Liver (tissue), 9 donors: Measurements from ENCODE around the gene CPLANE1. TPM values are rescaled to one million over a fixed set of nuclear protein-coding genes. Genes with fewer than 3 reads are reported as not detected.

Experiments used
- DNase-seq: peaks from one replicate; pipeline ENCODE4 v3.0.0-alpha.2; 2017; ENCODE audit warnings: low spot score
- H3K27ac ChIP-seq, 2 donors: one replicate each; pipeline ENCODE4 v1.7.0; 2013; ENCODE audit warnings: inconsistent platforms in 2 of 2, low read length in 2 of 2, control low read depth in 1 of 2, low read depth in 1 of 2, mild to moderate bottlenecking in 1 of 2
- H3K27me3 ChIP-seq, 4 donors: one replicate each; pipeline versions ENCODE4 v1.6.1 to v1.7.0; 2013; ENCODE audit warnings: low read length in 3 of 4, inconsistent platforms in 1 of 4, mild to moderate bottlenecking in 1 of 4, moderate library complexity in 1 of 4; ENCODE audit not compliant: control insufficient read depth in 4 of 4, insufficient read depth in 4 of 4
- H3K36me3 ChIP-seq, 4 donors: one replicate each; pipeline versions ENCODE4 v1.6.1 to v1.7.0; 2013; ENCODE audit warnings: low read length in 3 of 4, mild to moderate bottlenecking in 3 of 4, low read depth in 1 of 4, moderate library complexity in 1 of 4; ENCODE audit not compliant: control insufficient read depth in 4 of 4, insufficient read depth in 3 of 4
- H3K4me1 ChIP-seq, 4 donors: one replicate each; pipeline versions ENCODE4 v1.6.1 to v1.7.0; 2013; ENCODE audit warnings: low read length in 3 of 4, mild to moderate bottlenecking in 3 of 4, moderate library complexity in 1 of 4; ENCODE audit not compliant: control insufficient read depth in 4 of 4, insufficient read depth in 4 of 4
- H3K4me3 ChIP-seq, 3 donors: one replicate each; pipeline versions ENCODE4 v1.6.1 to v1.7.0; 2013; ENCODE audit warnings: low read length in 3 of 3, control low read depth in 1 of 3, low read depth in 1 of 3, mild to moderate bottlenecking in 1 of 3
- H3K9ac ChIP-seq, 2 donors: one replicate each; pipeline ENCODE4 v1.7.0; 2013; ENCODE audit warnings: low read length in 2 of 2, mild to moderate bottlenecking in 2 of 2, moderate library complexity in 2 of 2, control low read depth in 1 of 2, low read depth in 1 of 2
- H3K9me3 ChIP-seq, 4 donors: one replicate each; pipeline versions ENCODE4 v1.6.1 to v1.7.0; 2013; ENCODE audit warnings: low read length in 3 of 4; ENCODE audit not compliant: control insufficient read depth in 4 of 4
- EGR1 ChIP-seq, 2 donors: IDR thresholded peaks; 2 replicates each; pipeline ENCODE4 v1.6.1; 2016 to 2018; ENCODE audit warnings: antibody characterized with exemption in 2 of 2, low read depth in 2 of 2
- FOXA1 ChIP-seq: IDR thresholded peaks from 2 replicates; pipeline ENCODE4 v1.6.1; 2016; ENCODE audit warnings: antibody characterized with exemption
- GABPA ChIP-seq, 2 donors: IDR thresholded peaks in 1 of 2; conservative IDR thresholded peaks in 1 of 2; 2 replicates each; pipeline ENCODE4 v1.6.1; 2016; ENCODE audit warnings: antibody characterized with exemption in 2 of 2, mild to moderate bottlenecking in 1 of 2, moderate library complexity in 1 of 2
- HNF4G ChIP-seq: IDR thresholded peaks from 2 replicates; pipeline ENCODE4 v1.6.1; 2016; ENCODE audit warnings: antibody characterized with exemption
- JUND ChIP-seq, 2 donors: IDR thresholded peaks; 2 replicates each; pipeline ENCODE4 v1.6.1; 2016; ENCODE audit warnings: antibody characterized with exemption in 2 of 2
- RAD21 ChIP-seq, 2 donors: IDR thresholded peaks; 2 replicates each; pipeline ENCODE4 v1.6.1; 2016; ENCODE audit warnings: antibody characterized with exemption in 2 of 2, mild to moderate bottlenecking in 2 of 2
- RXRA ChIP-seq, 2 donors: IDR thresholded peaks; 2 replicates each; pipeline ENCODE4 v1.6.1; 2017 to 2018; ENCODE audit warnings: antibody characterized with exemption in 2 of 2, mild to moderate bottlenecking in 1 of 2
- TAF1 ChIP-seq: conservative IDR thresholded peaks from 2 replicates; pipeline ENCODE4 v1.6.1; 2016; ENCODE audit warnings: antibody characterized with exemption, mild to moderate bottlenecking
- YY1 ChIP-seq: IDR thresholded peaks from 2 replicates; pipeline ENCODE4 v1.6.1; 2016; ENCODE audit warnings: antibody characterized with exemption, mild to moderate bottlenecking
- WGBS: extraction: QIAGEN DNeasy Blood & Tissue Kit; methylation state at CpG from one replicate; pipeline ENCODE4 v1.1.7; 2013; 5-methylcytosine and 5-hydroxymethylcytosine counted together
- polyA plus RNA-seq, 2 donors: library from polyadenylated mRNA; stranded (reverse) in 1 of 2; unstranded in 1 of 2; fragments of 200-250 nt in 1 of 2; fragments of >200 nt in 1 of 2; fragmentation: Nextera tagmentation in 1 of 2; extraction: Ambion mirVana in 1 of 2; gene quantifications; one replicate each; pipeline versions ENCODE4 v1.2.1 to v1.2.3, GENCODE V29; 2013 to 2015
- total RNA-seq, 2 donors: library from RNA; depleted of rRNA; stranded (reverse); fragments of >200 nt; gene quantifications; one replicate each; pipeline ENCODE4 v1.2.3, GENCODE V29; 2014
- TF ChIP-seq, protein P1 (sequence below): IDR thresholded peaks from 2 replicates; pipeline ENCODE4 v1.6.1; 2016; ENCODE audit warnings: antibody characterized with exemption, mild to moderate bottlenecking
- TF ChIP-seq, protein P2 (sequence below): IDR thresholded peaks from 2 replicates; pipeline ENCODE4 v1.6.1; 2016; ENCODE audit warnings: antibody characterized with exemption
- TF ChIP-seq, protein P3 (sequence below): fragments of 150-350 bp; IDR thresholded peaks from 2 replicates; pipeline ENCODE4 v1.5.1; 2017; ENCODE audit warnings: improper control_type of control experiment, low read depth, low read length; ENCODE audit not compliant: missing input control
- TF ChIP-seq, protein P4 (sequence below): IDR thresholded peaks from 2 replicates; pipeline ENCODE4 v1.6.1; 2016; ENCODE audit warnings: antibody characterized with exemption
- donor health status: healthy.
- donor health status: healthy.
- donor health status: healthy.
- donor health status: healthy.
- donor health status: healthy.

CPLANE1 gene
- total and polyA plus RNA-seq, 4 donors, result 0.75 to 11.6 (median 3.8) TPM

DNA sequence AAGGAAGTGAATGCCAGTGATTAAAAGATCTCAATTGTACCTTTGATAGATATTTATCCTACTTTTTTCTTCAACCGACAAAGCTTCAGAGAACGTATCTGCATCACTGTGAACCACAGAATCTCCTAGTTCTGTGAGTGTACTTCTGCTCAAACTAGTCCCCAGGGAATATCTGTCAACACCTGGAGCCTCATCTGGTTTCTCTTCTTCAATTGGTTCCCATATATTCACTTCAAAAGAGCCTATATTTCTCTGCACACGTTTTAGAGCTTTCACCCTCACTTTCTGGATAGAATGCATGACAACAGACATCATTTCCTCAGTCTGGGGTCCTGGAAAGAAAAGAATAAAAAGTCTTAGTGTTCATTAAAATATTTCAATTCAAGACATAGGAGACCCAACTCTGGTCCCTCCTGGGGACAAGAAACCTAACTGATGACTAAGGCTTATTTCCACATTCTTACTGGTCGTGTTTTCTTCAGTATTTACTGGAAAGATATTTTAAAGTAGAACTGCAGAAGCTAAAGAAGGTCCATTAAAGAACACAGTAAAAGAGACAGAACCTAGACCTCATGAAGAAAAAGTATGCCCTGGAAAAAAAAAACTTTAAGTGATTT, 64.3 kb downstream of the CPLANE1 start:
- WGBS, result 88% methylated on average over 4 of the region's 4 CpGs
- TF ChIP-seq, protein P1, sequence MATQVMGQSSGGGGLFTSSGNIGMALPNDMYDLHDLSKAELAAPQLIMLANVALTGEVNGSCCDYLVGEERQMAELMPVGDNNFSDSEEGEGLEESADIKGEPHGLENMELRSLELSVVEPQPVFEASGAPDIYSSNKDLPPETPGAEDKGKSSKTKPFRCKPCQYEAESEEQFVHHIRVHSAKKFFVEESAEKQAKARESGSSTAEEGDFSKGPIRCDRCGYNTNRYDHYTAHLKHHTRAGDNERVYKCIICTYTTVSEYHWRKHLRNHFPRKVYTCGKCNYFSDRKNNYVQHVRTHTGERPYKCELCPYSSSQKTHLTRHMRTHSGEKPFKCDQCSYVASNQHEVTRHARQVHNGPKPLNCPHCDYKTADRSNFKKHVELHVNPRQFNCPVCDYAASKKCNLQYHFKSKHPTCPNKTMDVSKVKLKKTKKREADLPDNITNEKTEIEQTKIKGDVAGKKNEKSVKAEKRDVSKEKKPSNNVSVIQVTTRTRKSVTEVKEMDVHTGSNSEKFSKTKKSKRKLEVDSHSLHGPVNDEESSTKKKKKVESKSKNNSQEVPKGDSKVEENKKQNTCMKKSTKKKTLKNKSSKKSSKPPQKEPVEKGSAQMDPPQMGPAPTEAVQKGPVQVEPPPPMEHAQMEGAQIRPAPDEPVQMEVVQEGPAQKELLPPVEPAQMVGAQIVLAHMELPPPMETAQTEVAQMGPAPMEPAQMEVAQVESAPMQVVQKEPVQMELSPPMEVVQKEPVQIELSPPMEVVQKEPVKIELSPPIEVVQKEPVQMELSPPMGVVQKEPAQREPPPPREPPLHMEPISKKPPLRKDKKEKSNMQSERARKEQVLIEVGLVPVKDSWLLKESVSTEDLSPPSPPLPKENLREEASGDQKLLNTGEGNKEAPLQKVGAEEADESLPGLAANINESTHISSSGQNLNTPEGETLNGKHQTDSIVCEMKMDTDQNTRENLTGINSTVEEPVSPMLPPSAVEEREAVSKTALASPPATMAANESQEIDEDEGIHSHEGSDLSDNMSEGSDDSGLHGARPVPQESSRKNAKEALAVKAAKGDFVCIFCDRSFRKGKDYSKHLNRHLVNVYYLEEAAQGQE, result no peak
- no peak for TF ChIP-seq EGR1 (IDR thresholded peaks at IDR 0.05; ENCODE audit: low read depth in 2 of 2)
- TF ChIP-seq JUND (IDR thresholded peaks at IDR 0.05), result no peak
- no peak for DNase-seq
- Histone ChIP-seq H3K27ac (no peak overlapping the region), H3K4me3 (no peak overlapping the region), H3K9ac (no peak overlapping the region), H3K27me3 (no peaks in the 10 kb centered on the region), H3K36me3 (peaks cover 2 to 17% (median 10%) of the 10 kb centered on the region in 4 donors), H3K4me1 (no peaks in the 10 kb centered on the region), H3K9me3 (no peaks in the 10 kb centered on the region)

DNA sequence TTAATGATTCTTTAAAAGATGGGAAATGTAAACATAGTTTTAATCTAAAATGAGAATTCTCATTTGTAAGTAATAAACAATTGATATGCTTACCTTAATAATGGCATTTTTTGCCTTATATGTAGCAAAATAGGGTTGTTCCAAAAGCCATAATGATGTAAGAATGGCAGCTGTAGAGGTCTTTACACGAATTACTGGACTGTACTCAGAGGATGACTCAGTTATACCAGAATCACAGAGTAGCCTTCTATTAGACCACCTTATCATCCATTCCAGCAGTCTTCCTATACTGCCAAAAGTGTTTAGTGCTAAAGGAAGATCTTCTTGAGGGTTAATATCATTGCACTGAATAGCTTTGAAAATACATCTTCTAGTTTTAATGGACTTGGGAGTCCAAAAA, 66.5 kb downstream of the CPLANE1 start:
- Histone ChIP-seq H3K36me3 (peaks cover 2 to 18% (median 10%) of the 10 kb centered on the region in 4 donors), H3K4me1 (no peaks in the 10 kb centered on the region), H3K9me3 (no peaks in the 10 kb centered on the region), H3K27me3 (no peaks in the 10 kb centered on the region), H3K27ac (no peak overlapping the region), H3K4me3 (no peak overlapping the region), H3K9ac (no peak overlapping the region)
- WGBS, result 79% methylated on average over 1 of the region's 1 CpG
- TF ChIP-seq RAD21 (IDR thresholded peaks at IDR 0.05) (no peak), YY1 (no peak)
- DNase-seq, result no peak

DNA sequence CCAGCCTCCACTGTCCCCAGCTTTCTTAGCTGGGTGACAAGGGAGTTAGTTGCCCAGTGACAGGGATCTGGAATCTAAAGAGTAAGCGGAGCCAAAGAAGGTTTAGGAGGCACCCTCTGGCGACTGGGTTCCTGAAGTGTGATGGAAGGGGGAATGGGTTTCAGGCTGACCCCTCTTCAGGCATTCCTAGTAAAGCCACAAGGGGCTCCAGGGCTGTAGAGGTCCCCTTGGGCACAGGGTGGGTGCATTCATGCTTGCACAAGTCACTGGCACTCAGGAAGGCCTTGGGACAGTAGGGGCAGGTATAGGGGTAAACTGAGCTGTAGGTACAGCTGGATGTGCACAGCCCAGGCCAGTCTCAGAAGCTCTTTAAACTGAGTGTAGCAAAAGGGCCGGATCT, 74.2 kb downstream of the CPLANE1 start:
- H3K27me3 ChIP-seq, result no peaks in the 10 kb centered on the region
- no peak for DNase-seq
- peaks cover 4 to 10% (median 7%) of the 10 kb centered on the region in 4 donors for H3K36me3 ChIP-seq
- H3K9me3 ChIP-seq, result no peaks in the 10 kb centered on the region
- no peak for TF ChIP-seq TAF1
- TF ChIP-seq, protein P1, result no peak
- no peak for TF ChIP-seq YY1
- TF ChIP-seq, protein P2, sequence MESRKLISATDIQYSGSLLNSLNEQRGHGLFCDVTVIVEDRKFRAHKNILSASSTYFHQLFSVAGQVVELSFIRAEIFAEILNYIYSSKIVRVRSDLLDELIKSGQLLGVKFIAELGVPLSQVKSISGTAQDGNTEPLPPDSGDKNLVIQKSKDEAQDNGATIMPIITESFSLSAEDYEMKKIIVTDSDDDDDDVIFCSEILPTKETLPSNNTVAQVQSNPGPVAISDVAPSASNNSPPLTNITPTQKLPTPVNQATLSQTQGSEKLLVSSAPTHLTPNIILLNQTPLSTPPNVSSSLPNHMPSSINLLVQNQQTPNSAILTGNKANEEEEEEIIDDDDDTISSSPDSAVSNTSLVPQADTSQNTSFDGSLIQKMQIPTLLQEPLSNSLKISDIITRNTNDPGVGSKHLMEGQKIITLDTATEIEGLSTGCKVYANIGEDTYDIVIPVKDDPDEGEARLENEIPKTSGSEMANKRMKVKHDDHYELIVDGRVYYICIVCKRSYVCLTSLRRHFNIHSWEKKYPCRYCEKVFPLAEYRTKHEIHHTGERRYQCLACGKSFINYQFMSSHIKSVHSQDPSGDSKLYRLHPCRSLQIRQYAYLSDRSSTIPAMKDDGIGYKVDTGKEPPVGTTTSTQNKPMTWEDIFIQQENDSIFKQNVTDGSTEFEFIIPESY, result no peak
- no peak for TF ChIP-seq HNF4G
- no peak for TF ChIP-seq GABPA (IDR thresholded peaks at IDR 0.05 in 1 of 2, conservative IDR thresholded peaks at IDR 0.05 in 1 of 2)
- TF ChIP-seq, protein P3, sequence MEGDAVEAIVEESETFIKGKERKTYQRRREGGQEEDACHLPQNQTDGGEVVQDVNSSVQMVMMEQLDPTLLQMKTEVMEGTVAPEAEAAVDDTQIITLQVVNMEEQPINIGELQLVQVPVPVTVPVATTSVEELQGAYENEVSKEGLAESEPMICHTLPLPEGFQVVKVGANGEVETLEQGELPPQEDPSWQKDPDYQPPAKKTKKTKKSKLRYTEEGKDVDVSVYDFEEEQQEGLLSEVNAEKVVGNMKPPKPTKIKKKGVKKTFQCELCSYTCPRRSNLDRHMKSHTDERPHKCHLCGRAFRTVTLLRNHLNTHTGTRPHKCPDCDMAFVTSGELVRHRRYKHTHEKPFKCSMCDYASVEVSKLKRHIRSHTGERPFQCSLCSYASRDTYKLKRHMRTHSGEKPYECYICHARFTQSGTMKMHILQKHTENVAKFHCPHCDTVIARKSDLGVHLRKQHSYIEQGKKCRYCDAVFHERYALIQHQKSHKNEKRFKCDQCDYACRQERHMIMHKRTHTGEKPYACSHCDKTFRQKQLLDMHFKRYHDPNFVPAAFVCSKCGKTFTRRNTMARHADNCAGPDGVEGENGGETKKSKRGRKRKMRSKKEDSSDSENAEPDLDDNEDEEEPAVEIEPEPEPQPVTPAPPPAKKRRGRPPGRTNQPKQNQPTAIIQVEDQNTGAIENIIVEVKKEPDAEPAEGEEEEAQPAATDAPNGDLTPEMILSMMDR, result no peak
- TF ChIP-seq, protein P4, sequence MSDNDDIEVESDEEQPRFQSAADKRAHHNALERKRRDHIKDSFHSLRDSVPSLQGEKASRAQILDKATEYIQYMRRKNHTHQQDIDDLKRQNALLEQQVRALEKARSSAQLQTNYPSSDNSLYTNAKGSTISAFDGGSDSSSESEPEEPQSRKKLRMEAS, result no peak
- no peak for TF ChIP-seq RXRA (IDR thresholded peaks at IDR 0.05)
- no peak for TF ChIP-seq FOXA1
- H3K4me1 ChIP-seq, result peaks cover 0 to 3% (median 0%) of the 10 kb centered on the region in 4 donors
- H3K27ac ChIP-seq, result no peak overlapping the region
- WGBS, result 97% methylated on average over 3 of the region's 3 CpGs
- no peak overlapping the region for H3K9ac ChIP-seq
- no peak overlapping the region for H3K4me3 ChIP-seq
